GM12873 (cell line): ENCODE results near the gene GDA.

Source experiments
- CTCF ChIP-seq: IDR thresholded peaks from 2 replicates; pipeline ENCODE4 v1.5.1; 2012; ENCODE audit warnings: low read depth, mild to moderate bottlenecking, moderate library complexity, low read length, control low read depth; ENCODE audit not compliant: insufficient read depth; ENCODE audit errors: missing control alignments

GDA gene

GRCh38 chr9:72139226-72139625, 10.0 kb upstream of the GDA start:
- no peak for TF ChIP-seq CTCF

GRCh38 chr9:72140586-72140985, 8.7 kb upstream of the GDA start:
- no peak for TF ChIP-seq CTCF

GRCh38 chr9:72141484-72141883, 7.8 kb upstream of the GDA start:
- no peak for TF ChIP-seq CTCF

DNA sequence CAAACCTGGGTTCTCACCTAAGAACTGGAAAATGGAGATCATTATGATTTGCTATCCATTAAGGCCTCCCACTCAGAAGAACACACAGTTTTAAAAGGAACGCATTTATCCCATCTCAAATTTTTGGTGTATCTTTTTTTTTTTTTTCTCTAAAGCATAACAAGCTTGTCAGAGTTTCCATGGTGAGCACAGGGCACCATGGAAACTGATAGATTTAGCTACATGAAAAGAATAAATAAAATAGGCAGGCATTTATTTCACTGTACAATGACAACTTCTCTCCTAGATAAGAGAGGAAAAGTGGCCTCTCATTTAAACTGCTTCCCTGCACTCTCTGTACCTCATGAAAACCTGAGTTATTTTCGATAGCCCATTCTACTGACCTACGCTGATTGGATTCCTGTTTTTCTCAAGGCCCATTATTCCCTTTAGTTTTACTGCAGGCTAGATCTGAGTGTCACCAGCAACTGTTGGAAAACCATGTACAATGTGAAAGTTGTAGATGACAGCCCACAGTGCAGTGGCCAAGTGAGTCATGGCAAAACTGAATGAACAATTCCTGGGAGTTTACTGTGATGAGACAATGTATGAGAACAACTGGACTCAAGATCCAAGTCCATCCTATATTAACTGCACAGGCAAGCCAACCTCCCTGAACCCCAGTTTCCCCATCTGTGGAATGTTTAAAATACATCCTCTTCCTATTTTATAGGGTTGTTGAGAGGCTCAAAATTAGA, 4.3 kb upstream of the GDA start:
- no peak for TF ChIP-seq CTCF

GRCh38 chr9:72145733-72146505, 3.3 kb upstream of the GDA start:
- no peak for TF ChIP-seq CTCF

DNA sequence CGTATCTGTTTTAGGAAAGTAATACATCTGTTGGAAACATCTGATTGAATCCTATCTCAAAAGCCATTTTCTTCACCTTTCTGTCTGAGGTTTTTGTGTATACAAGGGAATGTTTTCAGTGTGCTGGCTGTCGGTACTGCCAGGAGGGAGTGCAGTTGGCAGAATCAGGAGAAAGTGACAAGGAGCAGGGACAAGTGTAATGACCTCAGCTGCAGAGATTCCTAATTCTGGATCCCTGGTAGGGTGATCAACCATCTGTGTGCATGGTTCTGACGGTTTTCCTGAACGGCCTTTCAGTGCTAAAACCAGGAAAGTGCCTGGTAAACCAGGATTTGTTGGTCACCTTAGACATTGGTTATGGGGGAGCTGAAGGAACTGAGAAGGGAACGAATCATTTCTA, 1.6 kb upstream of the GDA start:
- no peak for TF ChIP-seq CTCF

DNA sequence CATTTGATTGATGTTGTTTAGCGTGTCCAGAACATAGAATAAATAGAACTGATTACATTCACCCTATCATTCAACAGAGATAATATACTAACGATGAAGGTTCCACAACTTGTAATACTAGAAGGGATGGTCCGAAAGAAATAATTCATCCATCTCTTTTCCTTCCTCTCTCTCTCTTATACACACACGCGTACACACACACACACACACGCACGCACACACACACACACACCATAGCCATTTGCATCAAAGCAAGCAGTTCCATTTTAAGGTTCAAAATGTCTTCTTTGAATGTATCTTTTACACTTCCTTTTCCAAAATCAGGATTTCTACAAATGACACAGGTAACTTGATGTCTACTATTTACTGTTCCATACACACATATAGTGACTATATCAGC, 887 bp downstream of the GDA start:
- no peak for TF ChIP-seq CTCF
